GM10248 (cell line): ENCODE data around the gene BSN.

ENCODE experiments used
- CTCF ChIA-PET: fragments of 300-600 bp; sonication (Branson Sonifier 250); formaldehyde crosslinking; extraction: SDS; loops from one replicate; lab custom pipeline; 2021; ENCODE audit warnings: antibody characterized with exemption; lab: Yijun Ruan, JAX
- POLR2A ChIA-PET: fragments of 350-650 bp; sonication (Branson Sonifier 250); formaldehyde crosslinking; extraction: SDS; loops from one replicate; lab custom pipeline; 2020; ENCODE audit warnings: antibody characterized with exemption; lab: Yijun Ruan, JAX
- DNase-seq: peaks from one replicate; pipeline ENCODE4 v3.0.0; 2012; ENCODE audit errors: extremely low spot score
- TF ChIP-seq, protein P1 (sequence below): IDR thresholded peaks from 2 replicates; pipeline ENCODE4 v1.5.1; 2012; ENCODE audit warnings: mild to moderate bottlenecking, low read depth; ENCODE audit errors: extremely low read depth, missing control alignments, control extremely low read depth

BSN gene

DNA sequence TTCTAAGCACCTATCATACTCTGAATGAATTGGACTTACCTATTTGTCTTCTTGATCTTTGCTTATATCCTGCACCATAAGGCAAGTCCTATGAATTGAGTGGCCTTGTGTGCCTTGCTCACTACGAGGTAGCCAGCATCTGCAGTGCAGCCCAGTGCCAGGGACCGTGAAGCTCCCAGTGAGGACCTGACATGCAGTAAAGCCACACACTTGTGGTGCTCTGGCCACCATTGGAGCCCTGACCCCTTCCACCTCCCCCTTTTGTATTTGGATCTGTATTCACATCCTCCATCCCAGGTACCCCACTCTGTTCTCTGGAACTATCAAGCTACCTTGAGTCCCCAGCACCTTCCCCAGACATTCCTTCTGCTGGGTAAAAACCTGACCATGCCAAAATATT is 52.1 kb downstream of the BSN start:
- DNase-seq = no peak
- ChIA-PET POLR2A (interaction anchor here (0.5 kb wide), 1 partner anchor 9 kb away, joined by 3 read pairs; no protein-coding TSS in a partner anchor), CTCF (interaction anchor here (1.3 kb wide), 1 partner anchor 40 kb away, joined by 3 read pairs; no protein-coding TSS in a partner anchor)
- TF ChIP-seq, protein P1, sequence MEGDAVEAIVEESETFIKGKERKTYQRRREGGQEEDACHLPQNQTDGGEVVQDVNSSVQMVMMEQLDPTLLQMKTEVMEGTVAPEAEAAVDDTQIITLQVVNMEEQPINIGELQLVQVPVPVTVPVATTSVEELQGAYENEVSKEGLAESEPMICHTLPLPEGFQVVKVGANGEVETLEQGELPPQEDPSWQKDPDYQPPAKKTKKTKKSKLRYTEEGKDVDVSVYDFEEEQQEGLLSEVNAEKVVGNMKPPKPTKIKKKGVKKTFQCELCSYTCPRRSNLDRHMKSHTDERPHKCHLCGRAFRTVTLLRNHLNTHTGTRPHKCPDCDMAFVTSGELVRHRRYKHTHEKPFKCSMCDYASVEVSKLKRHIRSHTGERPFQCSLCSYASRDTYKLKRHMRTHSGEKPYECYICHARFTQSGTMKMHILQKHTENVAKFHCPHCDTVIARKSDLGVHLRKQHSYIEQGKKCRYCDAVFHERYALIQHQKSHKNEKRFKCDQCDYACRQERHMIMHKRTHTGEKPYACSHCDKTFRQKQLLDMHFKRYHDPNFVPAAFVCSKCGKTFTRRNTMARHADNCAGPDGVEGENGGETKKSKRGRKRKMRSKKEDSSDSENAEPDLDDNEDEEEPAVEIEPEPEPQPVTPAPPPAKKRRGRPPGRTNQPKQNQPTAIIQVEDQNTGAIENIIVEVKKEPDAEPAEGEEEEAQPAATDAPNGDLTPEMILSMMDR = no peak

DNA sequence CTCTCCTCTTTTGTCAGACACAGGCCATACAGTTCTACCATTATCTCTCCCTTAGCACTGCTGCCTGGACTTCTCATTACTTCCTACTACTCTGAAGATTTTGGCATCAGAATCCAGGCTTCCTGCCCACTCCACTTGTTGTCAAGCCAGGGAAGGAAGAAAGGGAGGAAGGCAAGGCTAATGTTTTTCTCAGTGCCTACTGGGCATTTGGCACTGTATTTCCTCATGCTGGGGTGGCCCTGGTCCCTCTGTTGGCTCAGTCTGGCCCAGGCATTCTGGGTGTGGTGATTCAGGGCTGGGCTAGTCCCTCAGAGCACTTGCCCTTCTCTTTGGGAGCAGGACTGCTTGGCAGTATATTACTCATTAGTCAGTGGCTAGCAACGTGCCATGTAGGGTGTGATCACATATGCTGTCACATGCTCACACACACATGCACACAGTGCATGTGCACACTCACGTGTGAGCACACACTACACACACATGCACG is 52.9 kb downstream of the BSN start:
- POLR2A ChIA-PET = interaction anchor here (0.5 kb wide), 1 partner anchor 10 kb away, joined by 3 read pairs; no protein-coding TSS in a partner anchor

DNA sequence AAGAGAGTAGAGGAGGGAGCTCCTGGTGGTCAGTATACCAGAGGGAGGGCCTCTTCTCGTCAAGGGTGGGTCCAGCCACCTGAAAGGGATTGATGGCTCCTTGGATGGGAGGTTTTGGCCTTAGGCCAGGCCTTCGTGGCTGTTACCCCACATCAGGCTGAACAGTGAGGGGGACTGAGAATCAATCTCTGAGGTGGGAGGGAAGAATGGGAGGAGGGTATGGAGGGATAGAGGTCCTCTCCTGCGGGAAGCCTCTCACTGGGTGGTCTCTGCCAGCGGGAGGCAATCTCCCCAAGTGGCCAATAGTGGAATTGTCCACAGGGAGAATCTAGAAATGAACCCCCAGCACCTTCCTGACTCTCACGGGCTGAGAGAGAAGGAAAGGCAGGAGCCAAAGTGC is 53.5 kb downstream of the BSN start:
- ChIA-PET POLR2A (no interaction called here), CTCF (no interaction called here)
- TF ChIP-seq, protein P1 = no peak
- DNase-seq = no peak

More for the DNA sequence above, 52.9 kb downstream of the BSN start:
- CTCF ChIA-PET = interaction anchor here (1.3 kb wide), 1 partner anchor 40 kb away, joined by 3 read pairs; no protein-coding TSS in a partner anchor
- TF ChIP-seq, protein P1 = no peak
- DNase-seq = no peak

DNA sequence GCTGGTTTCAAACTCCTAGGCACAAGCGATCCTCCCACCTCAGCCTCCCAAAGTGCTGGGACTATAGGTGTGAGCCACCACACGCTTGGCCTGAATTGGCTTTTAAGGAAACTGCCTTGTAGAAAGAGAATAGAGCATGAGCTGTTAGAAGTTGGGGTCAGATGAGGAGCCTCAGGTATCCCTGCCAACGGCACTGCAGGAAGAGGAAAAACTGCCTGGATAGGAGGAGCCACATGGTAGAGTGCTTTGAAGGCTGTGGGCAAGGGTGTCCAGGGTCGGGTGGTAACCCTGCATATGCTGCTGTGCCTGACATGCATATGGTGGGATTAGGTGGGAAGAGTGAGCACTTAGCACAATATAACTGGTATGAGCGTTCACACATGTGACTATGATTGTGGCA is 55.0 kb downstream of the BSN start:
- TF ChIP-seq, protein P1 = no peak
- POLR2A ChIA-PET = no interaction called here
- CTCF ChIA-PET = no interaction called here
- DNase-seq = no peak

DNA sequence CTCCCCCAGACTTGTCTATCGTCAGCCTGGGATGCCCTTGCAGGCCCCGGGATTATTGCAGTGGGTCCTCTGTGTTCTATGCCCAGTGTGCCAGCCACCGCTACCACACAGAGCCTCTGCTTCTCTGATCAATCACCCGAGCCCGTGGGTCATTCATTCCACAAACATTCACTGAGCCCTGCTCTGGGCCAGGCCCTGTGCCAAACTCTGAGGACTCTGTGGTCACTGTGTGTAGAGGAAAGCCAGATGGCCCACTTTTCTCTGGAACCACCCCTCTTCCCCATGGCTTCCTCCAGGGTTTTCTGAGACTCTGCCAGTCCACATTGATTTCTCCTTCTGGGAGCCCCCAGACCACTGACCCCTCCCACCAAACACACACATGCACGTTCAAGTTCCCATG is 55.5 kb downstream of the BSN start:
- CTCF ChIA-PET = no interaction called here
- no peak for DNase-seq
- POLR2A ChIA-PET = no interaction called here
- TF ChIP-seq, protein P1 = no peak

DNA sequence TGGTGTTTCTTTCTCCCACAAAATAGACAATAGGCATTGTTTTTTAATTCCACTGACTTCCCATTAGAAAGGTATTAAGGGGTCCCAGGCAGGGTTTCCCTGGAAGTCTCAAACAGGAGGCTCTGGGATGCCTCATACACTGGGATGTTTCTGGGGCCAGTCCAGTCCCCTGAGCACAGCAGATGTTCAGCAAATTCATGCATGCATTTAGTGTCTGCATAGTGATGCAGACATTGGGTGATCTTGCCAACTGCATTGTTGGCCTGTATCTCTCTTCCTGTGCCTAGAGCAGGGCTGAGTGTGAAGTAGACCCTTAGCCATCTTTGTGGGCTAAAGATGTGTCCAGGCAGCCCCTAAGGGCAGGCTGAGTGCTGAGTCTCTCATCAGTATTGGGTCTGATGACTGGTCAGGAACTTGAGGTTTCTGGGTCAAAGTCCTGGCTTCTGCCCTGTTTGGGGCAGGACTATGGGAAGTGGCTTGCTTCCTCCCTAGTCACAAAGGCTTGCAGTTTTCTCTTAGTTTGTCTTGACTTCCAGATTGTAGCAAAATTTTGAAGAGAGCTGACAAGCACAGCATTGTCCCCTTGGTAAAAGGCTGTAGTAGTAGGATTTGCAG is 56.5 kb downstream of the BSN start:
- CTCF ChIA-PET = interaction anchor here (1.1 kb wide), 1 partner anchor 10 kb away, joined by 3 read pairs; no protein-coding TSS in a partner anchor
- TF ChIP-seq, protein P1 = no peak
- DNase-seq = no peak
- POLR2A ChIA-PET = no interaction called here
